ENCODE measurements around the gene LMTK3.

- no peak for TF ChIP-seq CTCF (IDR thresholded peaks at IDR 0.05)
- no peak for TF ChIP-seq POLR2A (IDR thresholded peaks at IDR 0.05)
These were observed 44.9 kb downstream of the LMTK3 start for GRCh38 chr19:48466561-48467325.
